H9 (cell line): ENCODE measurements around the gene AASDH. TPM values are rescaled to one million over a fixed set of nuclear protein-coding genes. Genes with fewer than 3 reads are reported as not detected.

Experiments
- DNase-seq: peaks from one replicate; pipeline ENCODE4 v3.0.0-alpha.2; 2017
- H2AFZ ChIP-seq: one replicate; pipeline ENCODE4 v1.6.1; 2013; ENCODE audit warnings: mild to moderate bottlenecking, low read length, control low read depth, moderate library complexity
- H2AK5ac ChIP-seq: 2 replicates; pipeline ENCODE4 v1.6.1; 2013; ENCODE audit warnings: low read length, control low read depth, mixed read lengths; ENCODE audit not compliant: insufficient read length
- H2BK120ac ChIP-seq: one replicate; pipeline ENCODE4 v1.6.1; 2013; ENCODE audit warnings: low read depth, mild to moderate bottlenecking, low read length, control low read depth, inconsistent platforms; ENCODE audit not compliant: poor library complexity, severe bottlenecking
- H2BK12ac ChIP-seq: 2 replicates; pipeline ENCODE4 v1.6.1; 2013; ENCODE audit warnings: low read length, control low read depth, mixed read lengths, low read depth; ENCODE audit not compliant: insufficient read length
- H2BK15ac ChIP-seq: 2 replicates; pipeline ENCODE4 v1.6.1; 2013; ENCODE audit warnings: low read depth, low read length, control low read depth
- H2BK20ac ChIP-seq: one replicate; pipeline ENCODE4 v1.6.1; 2013; ENCODE audit warnings: low read depth, mild to moderate bottlenecking, low read length, control low read depth, inconsistent platforms; ENCODE audit not compliant: poor library complexity, severe bottlenecking
- H2BK5ac ChIP-seq: 2 replicates; pipeline ENCODE4 v1.6.1; 2013; ENCODE audit warnings: low read length, control low read depth, mixed read lengths; ENCODE audit not compliant: insufficient read length
- H3K14ac ChIP-seq: 2 replicates; pipeline ENCODE4 v1.6.1; 2013; ENCODE audit warnings: low read length, control low read depth; ENCODE audit not compliant: insufficient read depth
- H3K18ac ChIP-seq: 2 replicates; pipeline ENCODE4 v1.6.1; 2013; ENCODE audit warnings: low read depth, mild to moderate bottlenecking, mixed read lengths, low read length, control low read depth; ENCODE audit not compliant: insufficient read length
- H3K23ac ChIP-seq: 2 replicates; pipeline ENCODE4 v1.6.1; 2013; ENCODE audit warnings: low read length, control low read depth, mixed read lengths, low read depth; ENCODE audit not compliant: insufficient read length
- H3K23me2 ChIP-seq: 2 replicates; pipeline ENCODE4 v1.6.1; 2013; ENCODE audit warnings: low read depth, mild to moderate bottlenecking, mixed read lengths, low read length, control low read depth; ENCODE audit not compliant: insufficient read length, poor library complexity, severe bottlenecking
- H3K27ac ChIP-seq: 2 replicates; pipeline ENCODE4 v1.5.1; 2013; ENCODE audit warnings: low read length, control low read depth, mixed read lengths, low read depth; ENCODE audit not compliant: insufficient read length
- H3K27me3 ChIP-seq: 2 replicates; pipeline ENCODE4 v1.6.1; 2013; ENCODE audit warnings: low read length, control low read depth, inconsistent platforms; ENCODE audit not compliant: insufficient read depth
- H3K4ac ChIP-seq: 2 replicates; pipeline ENCODE4 v1.6.1; 2013; ENCODE audit warnings: low read depth, mild to moderate bottlenecking, control low read depth, inconsistent platforms, low read length, moderate library complexity
- H3K4me1 ChIP-seq: 2 replicates; pipeline ENCODE4 v1.6.1; 2013; ENCODE audit warnings: low read length, control low read depth, inconsistent platforms; ENCODE audit not compliant: insufficient read depth
- H3K4me2 ChIP-seq: 2 replicates; pipeline ENCODE4 v1.6.1; 2013; ENCODE audit warnings: low read length, control low read depth, mixed read lengths; ENCODE audit not compliant: insufficient read length, insufficient read depth
- H3K56ac ChIP-seq: 2 replicates; pipeline ENCODE4 v1.6.1; 2013; ENCODE audit warnings: low read depth, mild to moderate bottlenecking, mixed read lengths, low read length, control low read depth; ENCODE audit not compliant: insufficient read length
- H3K79me1 ChIP-seq: 2 replicates; pipeline ENCODE4 v1.6.1; 2013; ENCODE audit warnings: low read depth, mild to moderate bottlenecking, moderate library complexity, low read length, control low read depth, inconsistent platforms; ENCODE audit not compliant: insufficient read depth, poor library complexity, severe bottlenecking
- H3K79me2 ChIP-seq: 2 replicates; pipeline ENCODE4 v1.6.1; 2013; ENCODE audit warnings: low read length, control low read depth, inconsistent platforms; ENCODE audit not compliant: insufficient read depth
- H3K9ac ChIP-seq: 2 replicates; pipeline ENCODE4 v1.6.1; 2013; ENCODE audit warnings: low read length, control low read depth, mixed read lengths; ENCODE audit not compliant: insufficient read length; ENCODE audit errors: extremely low read depth
- H3K9me3 ChIP-seq: one replicate; pipeline ENCODE4 v1.6.1; 2013; ENCODE audit warnings: low read depth, low read length, inconsistent platforms; ENCODE audit not compliant: control insufficient read depth
- H3T11ph ChIP-seq: one replicate; pipeline ENCODE4 v1.6.1; 2013; ENCODE audit warnings: mild to moderate bottlenecking, low read length, control low read depth, inconsistent platforms
- H4K20me1 ChIP-seq: one replicate; pipeline ENCODE4 v1.6.1; 2013; ENCODE audit not compliant: control insufficient read depth, insufficient read length, insufficient read depth
- H4K5ac ChIP-seq: 2 replicates; pipeline ENCODE4 v1.6.1; 2013; ENCODE audit warnings: low read depth, mild to moderate bottlenecking, mixed read lengths, low read length, control low read depth; ENCODE audit not compliant: insufficient read length
- H4K8ac ChIP-seq: replicated peaks from 2 replicates; pipeline ENCODE4 v1.6.1; 2013; ENCODE audit warnings: low read length, control low read depth, mixed read lengths, low read depth; ENCODE audit not compliant: insufficient read length
- H4K91ac ChIP-seq: 2 replicates; pipeline ENCODE4 v1.6.1; 2013; ENCODE audit warnings: low read depth, mild to moderate bottlenecking, moderate library complexity, mixed read lengths, low read length, control low read depth; ENCODE audit not compliant: insufficient read length
- H3K27ac Mint-ChIP-seq, 3 experiments: 2 replicates in 2 of 3; 3 replicates in 1 of 3; pipeline ENCODE4 v1.8.0; 2020 to 2021; ENCODE audit warnings: mixed read lengths in 3 of 3, mild to moderate bottlenecking in 1 of 3, moderate library complexity in 1 of 3
- H3K27me3 Mint-ChIP-seq: 2 replicates; pipeline ENCODE4 v1.8.0; 2021; ENCODE audit warnings: low read depth, mild to moderate bottlenecking, moderate library complexity, mixed read lengths
- H3K36me3 Mint-ChIP-seq, 3 experiments: 2 replicates in 2 of 3; 3 replicates in 1 of 3; pipeline ENCODE4 v1.8.0; 2020 to 2021; ENCODE audit warnings: low read depth in 3 of 3, mixed read lengths in 3 of 3; ENCODE audit not compliant: insufficient read depth in 1 of 3
- H3K4me1 Mint-ChIP-seq, 2 experiments: 2 replicates each; pipeline ENCODE4 v1.8.0; 2020; ENCODE audit warnings: mixed read lengths in 2 of 2
- H3K4me3 Mint-ChIP-seq, 2 experiments: 2 replicates in 1 of 2; 3 replicates in 1 of 2; pipeline ENCODE4 v1.8.0; 2020 to 2021; ENCODE audit warnings: mild to moderate bottlenecking in 2 of 2, mixed read lengths in 2 of 2, moderate library complexity in 1 of 2
- H3K9me3 Mint-ChIP-seq, 2 experiments: 2 replicates in 1 of 2; 3 replicates in 1 of 2; pipeline ENCODE4 v1.8.0; 2020; ENCODE audit warnings: mild to moderate bottlenecking in 2 of 2, mixed read lengths in 2 of 2, moderate library complexity in 1 of 2
- CTCF ChIP-seq: fragments of 200-600 bp; sonication (generic); conservative IDR thresholded peaks from 3 replicates; pipeline ENCODE4 v1.8.0; 2021; ENCODE audit warnings: antibody characterized with exemption, mild to moderate bottlenecking
- WGBS: extraction: QIAGEN DNeasy Blood & Tissue Kit; methylation state at CpG from one replicate; pipeline ENCODE4 v1.1.7; 2013; ENCODE audit warnings: missing lambda C conversion rate, low lambda C conversion rate, mixed read lengths; ENCODE audit not compliant: insufficient read length; ENCODE audit errors: extremely low coverage; 5-methylcytosine and 5-hydroxymethylcytosine counted together
- total RNA-seq: library from RNA; stranded (reverse); gene quantifications from 2 replicates; pipeline ENCODE4 v1.2.1, GENCODE V29; 2021

AASDH gene
- total RNA-seq, 1 experiment from 2014 or later: 12.9 TPM

GRCh38 chr4:56372774-56373173 is 14.5 kb downstream of the AASDH start:
- Histone ChIP-seq H4K5ac (no peak overlapping the region), H3K79me2 (no peaks in the 10 kb centered on the region), H3K56ac (no peak overlapping the region), H4K20me1 (no peaks in the 10 kb centered on the region), H3K23ac (no peak overlapping the region), H2AFZ (no peak overlapping the region), H3K4me1 (no peaks in the 10 kb centered on the region), H3K9me3 (no peaks in the 10 kb centered on the region), H2BK120ac (no peak overlapping the region), H2AK5ac (no peak overlapping the region), H3T11ph (no peak overlapping the region), H3K23me2 (no peaks in the 10 kb centered on the region), H3K27ac (no peak overlapping the region), H2BK12ac (no peak overlapping the region), H3K4me2 (no peak overlapping the region), H2BK5ac (no peak overlapping the region), H2BK15ac (no peak overlapping the region), H2BK20ac (no peak overlapping the region), H3K27me3 (no peaks in the 10 kb centered on the region), H3K14ac (no peak overlapping the region), H3K79me1 (no peaks in the 10 kb centered on the region), H4K91ac (no peak overlapping the region), H3K9ac (no peak overlapping the region), H3K18ac (no peak overlapping the region), H4K8ac (no peak overlapping the region), H3K4ac (no peak overlapping the region)
- Mint-ChIP-seq H3K36me3 (peaks cover 13 to 40% (median 32%) of the 10 kb centered on the region in 3 experiments), H3K27me3 (no peaks in the 10 kb centered on the region), H3K9me3 (peaks cover 3% of the 10 kb centered on the region in 2 experiments; a peak in 4 of 5 replicates), H3K4me1 (no peaks in the 10 kb centered on the region), H3K4me3 (no peak overlapping the region), H3K27ac (no peak overlapping the region; a peak in 1 of 7 replicates)
- WGBS: no CpG with 5 or more reads among the region's 1 CpG
- TF ChIP-seq CTCF: no peak
- no peak for DNase-seq
